ENCODE results near the gene RNF44. TPM values are rescaled to one million over a fixed set of nuclear protein-coding genes. Genes with fewer than 3 reads are reported as not detected.

Gene RNF44
- total RNA-seq, 1 donor from 2014 or later = 28.2 TPM

DNA sequence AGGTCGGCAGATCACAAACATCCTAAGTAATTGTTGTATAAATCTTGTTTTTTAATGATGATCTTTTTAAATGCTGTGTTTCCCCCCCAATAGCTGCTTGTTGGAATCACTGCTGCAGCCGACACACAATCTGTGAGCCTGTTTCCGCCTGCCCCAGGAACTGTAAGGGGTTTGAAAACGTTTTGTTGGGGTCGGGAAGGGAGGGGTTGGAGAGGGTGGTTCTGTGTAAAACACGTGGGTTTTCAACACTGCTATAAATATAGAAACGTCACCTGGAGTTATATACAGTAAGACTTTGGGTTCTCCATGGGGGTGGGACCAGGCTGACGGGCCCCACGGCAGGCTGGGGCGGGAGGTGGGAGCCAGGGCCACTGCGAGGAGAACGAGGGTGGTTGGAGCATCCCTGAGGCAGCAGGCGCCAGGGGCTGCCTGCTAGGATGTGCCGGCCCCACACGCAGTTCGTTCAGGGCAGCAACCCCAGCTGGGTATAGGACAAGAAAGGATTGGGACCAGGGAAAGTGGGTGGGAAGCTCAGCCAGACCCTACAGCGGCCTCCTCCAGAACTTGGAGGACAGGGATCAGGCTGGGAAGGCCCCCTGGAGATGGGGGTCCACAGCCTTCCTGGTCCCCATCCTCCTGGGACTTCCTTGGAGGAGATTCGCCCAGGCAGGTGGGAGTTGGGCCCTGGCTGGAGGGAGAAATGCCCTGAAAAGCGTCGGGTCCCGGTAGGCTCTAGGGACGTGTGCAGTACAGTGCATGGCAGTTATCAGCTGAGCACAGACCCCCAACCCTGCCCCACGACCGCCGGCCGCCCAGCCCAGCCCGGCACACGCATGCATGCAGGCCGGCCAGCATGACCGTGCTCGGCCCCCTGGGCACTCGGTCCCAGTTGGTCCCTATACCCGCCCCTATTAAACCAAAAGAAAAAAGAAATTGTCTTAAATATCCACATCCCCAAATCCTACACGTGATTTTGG is 9.7 kb downstream of the RNF44 start:
- intact Hi-C loops (cut with micrococcal nuclease) = no loop called here
- peaks cover 41% of the 10 kb centered on the region for H3K4me1 ChIP-seq
- DNase-seq = no peak
- H3K36me3 ChIP-seq = peaks cover 48% of the 10 kb centered on the region
- H3K27ac ChIP-seq (replicated peaks) = no peak overlapping the region
- no peaks in the 10 kb centered on the region for H3K9me3 ChIP-seq (replicated peaks)
- TF ChIP-seq, protein P1, sequence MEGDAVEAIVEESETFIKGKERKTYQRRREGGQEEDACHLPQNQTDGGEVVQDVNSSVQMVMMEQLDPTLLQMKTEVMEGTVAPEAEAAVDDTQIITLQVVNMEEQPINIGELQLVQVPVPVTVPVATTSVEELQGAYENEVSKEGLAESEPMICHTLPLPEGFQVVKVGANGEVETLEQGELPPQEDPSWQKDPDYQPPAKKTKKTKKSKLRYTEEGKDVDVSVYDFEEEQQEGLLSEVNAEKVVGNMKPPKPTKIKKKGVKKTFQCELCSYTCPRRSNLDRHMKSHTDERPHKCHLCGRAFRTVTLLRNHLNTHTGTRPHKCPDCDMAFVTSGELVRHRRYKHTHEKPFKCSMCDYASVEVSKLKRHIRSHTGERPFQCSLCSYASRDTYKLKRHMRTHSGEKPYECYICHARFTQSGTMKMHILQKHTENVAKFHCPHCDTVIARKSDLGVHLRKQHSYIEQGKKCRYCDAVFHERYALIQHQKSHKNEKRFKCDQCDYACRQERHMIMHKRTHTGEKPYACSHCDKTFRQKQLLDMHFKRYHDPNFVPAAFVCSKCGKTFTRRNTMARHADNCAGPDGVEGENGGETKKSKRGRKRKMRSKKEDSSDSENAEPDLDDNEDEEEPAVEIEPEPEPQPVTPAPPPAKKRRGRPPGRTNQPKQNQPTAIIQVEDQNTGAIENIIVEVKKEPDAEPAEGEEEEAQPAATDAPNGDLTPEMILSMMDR (IDR thresholded peaks at IDR 0.05; ENCODE audit: borderline replicate concordance) = no peak
- no peaks in the 10 kb centered on the region for H3K27me3 ChIP-seq (ENCODE audit: low read depth)
- H3K4me3 ChIP-seq = no peak overlapping the region

DNA sequence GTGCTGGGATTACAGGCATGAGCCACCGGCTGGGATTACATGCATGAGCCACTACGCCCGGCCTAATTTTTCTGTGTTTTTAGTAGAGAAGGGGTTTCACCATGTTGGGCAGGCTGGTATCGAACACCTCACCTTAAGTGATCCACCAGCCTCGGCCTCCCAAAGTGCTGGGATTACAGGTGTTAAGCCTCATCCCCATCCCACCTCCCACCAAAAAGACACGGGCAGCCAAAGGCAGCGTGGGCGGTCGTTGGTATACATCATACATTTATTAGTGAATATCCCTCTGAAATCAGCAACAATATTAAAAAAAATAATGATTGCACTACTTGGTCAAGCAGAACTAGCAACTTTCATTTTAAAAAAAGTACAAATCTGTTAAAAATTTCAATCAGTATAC is 10.7 kb downstream of the RNF44 start:
- H3K27me3 ChIP-seq (ENCODE audit: low read depth) = no peaks in the 10 kb centered on the region
- TF ChIP-seq, protein P1 (IDR thresholded peaks at IDR 0.05; ENCODE audit: borderline replicate concordance) = no peak
- no peak overlapping the region for H3K27ac ChIP-seq (replicated peaks)
- intact Hi-C loops (cut with micrococcal nuclease) = no loop called here
- no peaks in the 10 kb centered on the region for H3K9me3 ChIP-seq (replicated peaks)
- H3K4me1 ChIP-seq = peaks cover 30% of the 10 kb centered on the region
- H3K36me3 ChIP-seq = peaks cover 40% of the 10 kb centered on the region
- no peak overlapping the region for H3K4me3 ChIP-seq
- DNase-seq = no peak

DNA sequence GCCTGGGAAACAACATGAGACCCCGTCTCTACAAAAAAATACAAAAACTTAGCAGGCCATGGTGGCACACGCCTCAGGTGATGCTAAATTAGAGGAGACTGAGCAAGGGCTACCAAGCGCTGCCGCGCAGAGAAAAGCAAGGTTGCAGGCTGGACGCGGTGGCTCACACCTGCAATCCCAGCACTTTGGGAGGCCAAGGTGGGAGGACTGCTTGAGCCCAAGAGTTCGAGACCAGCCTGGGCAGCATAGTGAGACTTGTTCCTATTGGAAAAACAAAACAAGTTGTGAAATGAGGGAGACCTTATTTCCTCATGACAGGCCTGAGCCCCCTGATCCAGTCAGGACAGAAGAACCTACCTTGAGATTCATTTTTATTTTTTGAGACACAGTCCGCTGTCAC is 11.5 kb downstream of the RNF44 start:
- Histone ChIP-seq H3K4me1 (peaks cover 22% of the 10 kb centered on the region), H3K36me3 (peaks cover 33% of the 10 kb centered on the region), H3K4me3 (no peak overlapping the region), H3K9me3 (replicated peaks) (no peaks in the 10 kb centered on the region), H3K27me3 (ENCODE audit: low read depth) (no peaks in the 10 kb centered on the region), H3K27ac (replicated peaks) (no peak overlapping the region)
- TF ChIP-seq, protein P1 (IDR thresholded peaks at IDR 0.05; ENCODE audit: borderline replicate concordance) = no peak
- no peak for DNase-seq
- intact Hi-C loops (cut with micrococcal nuclease) = no loop called here

DNA sequence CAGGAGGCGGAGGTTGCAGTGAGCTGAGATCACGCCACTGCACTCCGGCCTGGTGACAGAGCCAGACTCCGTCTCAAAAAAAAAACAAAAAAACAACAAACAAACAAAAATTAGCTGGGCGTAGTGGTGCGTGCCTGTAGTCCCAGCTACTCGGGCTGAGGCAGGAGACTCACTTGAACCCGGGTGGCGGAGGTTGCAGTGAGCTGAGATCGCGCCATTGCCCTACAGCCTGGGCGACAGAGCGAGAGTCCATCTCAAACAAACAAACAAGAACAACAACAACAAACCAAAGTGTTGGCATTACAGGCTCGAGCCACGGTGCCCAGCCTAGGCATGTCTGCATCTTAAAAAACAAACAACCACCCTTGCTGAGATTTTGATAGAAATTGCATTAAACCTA is 12.2 kb downstream of the RNF44 start:
- TF ChIP-seq, protein P1 (IDR thresholded peaks at IDR 0.05; ENCODE audit: borderline replicate concordance) = no peak
- peaks cover 18% of the 10 kb centered on the region for H3K4me1 ChIP-seq
- no peak for DNase-seq
- H3K27me3 ChIP-seq (ENCODE audit: low read depth) = no peaks in the 10 kb centered on the region
- no peak overlapping the region for H3K27ac ChIP-seq (replicated peaks)
- peaks cover 27% of the 10 kb centered on the region for H3K36me3 ChIP-seq
- H3K9me3 ChIP-seq (replicated peaks) = no peaks in the 10 kb centered on the region
- intact Hi-C loops (cut with micrococcal nuclease) = no loop called here
- no peak overlapping the region for H3K4me3 ChIP-seq

DNA sequence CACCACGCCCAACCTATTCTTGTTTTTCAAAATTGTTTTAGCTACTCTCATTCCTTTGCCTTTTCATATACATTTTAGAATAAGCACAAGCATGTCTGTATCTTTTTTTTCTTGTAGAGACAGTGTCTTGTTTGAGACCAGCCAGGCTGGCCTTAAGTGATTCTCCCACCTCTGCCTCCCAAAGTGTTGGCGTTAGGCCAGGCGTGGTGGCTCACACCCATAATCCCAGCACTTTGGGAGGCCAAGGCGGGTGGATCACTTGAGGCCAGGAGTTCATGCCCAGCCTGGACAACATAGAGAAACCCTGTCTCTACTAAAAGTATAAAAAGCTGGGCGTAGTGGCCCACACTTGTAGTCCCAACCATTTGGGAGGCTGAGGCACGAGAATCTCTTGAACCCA is 13.1 kb downstream of the RNF44 start:
- Histone ChIP-seq H3K36me3 (peaks cover 18% of the 10 kb centered on the region), H3K4me3 (no peak overlapping the region), H3K4me1 (peaks cover 11% of the 10 kb centered on the region), H3K27me3 (ENCODE audit: low read depth) (no peaks in the 10 kb centered on the region), H3K27ac (replicated peaks) (no peak overlapping the region), H3K9me3 (replicated peaks) (no peaks in the 10 kb centered on the region)
- no peak for DNase-seq
- TF ChIP-seq, protein P1 (IDR thresholded peaks at IDR 0.05; ENCODE audit: borderline replicate concordance) = no peak
- intact Hi-C loops (cut with micrococcal nuclease) = no loop called here
